GM23338 (cell line): Measurements from ENCODE around the gene ATF7IP. TPM values are rescaled to one million over a fixed set of nuclear protein-coding genes. Genes with fewer than 3 reads are reported as not detected.

Experiments
- ATAC-seq: fragments of 200-7000 bp; cut with Tn5 transposase; 3 replicates; pipeline ENCODE4 v1.9.1; 2020
- DNase-seq: peaks from one replicate; pipeline ENCODE4 v3.0.0-alpha.2; 2015; ENCODE audit warnings: low spot score
- H2AFZ ChIP-seq: fragments of 200-600 bp; sonication (generic); 2 replicates; pipeline ENCODE4 v1.8.0; 2016; ENCODE audit warnings: antibody characterized with exemption, mild to moderate bottlenecking, moderate library complexity
- H3F3A ChIP-seq: fragments of 200-600 bp; sonication (generic); replicated peaks from 2 replicates; pipeline ENCODE4 v1.8.0; 2017; ENCODE audit warnings: antibody characterized with exemption, mixed run types, low read depth
- H3K27ac ChIP-seq: fragments of 200-600 bp; sonication (generic); 2 replicates; pipeline ENCODE4 v1.6.1; 2016; ENCODE audit warnings: low read depth
- H3K27me3 ChIP-seq: fragments of 200-600 bp; sonication (generic); 2 replicates; pipeline ENCODE4 v1.8.0; 2016; ENCODE audit warnings: mild to moderate bottlenecking, mixed run types, moderate library complexity; ENCODE audit not compliant: insufficient read depth
- H3K36me3 ChIP-seq: fragments of 200-600 bp; sonication (generic); 2 replicates; pipeline ENCODE4 v1.8.0; 2016; ENCODE audit warnings: mild to moderate bottlenecking; ENCODE audit not compliant: insufficient read depth
- H3K4me1 ChIP-seq: fragments of 200-600 bp; sonication (generic); 2 replicates; pipeline ENCODE4 v1.8.0; 2016; ENCODE audit warnings: mild to moderate bottlenecking, moderate library complexity; ENCODE audit not compliant: insufficient read depth
- H3K4me2 ChIP-seq: fragments of 200-600 bp; sonication (generic); 2 replicates; pipeline ENCODE4 v1.7.1; 2017; ENCODE audit warnings: mixed run types
- H3K4me3 ChIP-seq: fragments of 200-600 bp; sonication (generic); 2 replicates; pipeline ENCODE4 v1.6.1; 2016; ENCODE audit warnings: mixed run types
- H3K79me2 ChIP-seq: fragments of 200-600 bp; sonication (generic); replicated peaks from 2 replicates; pipeline ENCODE4 v1.8.0; 2017; ENCODE audit warnings: mild to moderate bottlenecking; ENCODE audit not compliant: insufficient read depth
- H3K9me2 ChIP-seq: fragments of 200-600 bp; sonication (generic); 2 replicates; pipeline ENCODE4 v1.8.0; 2017; ENCODE audit not compliant: insufficient read depth
- H4K20me1 ChIP-seq: fragments of 200-600 bp; sonication (generic); replicated peaks from 2 replicates; pipeline ENCODE4 v1.8.0; 2017; ENCODE audit warnings: mild to moderate bottlenecking; ENCODE audit not compliant: insufficient read depth
- H3K27ac Mint-ChIP-seq: 2 replicates; pipeline ENCODE4 v1.8.0; 2020; ENCODE audit warnings: inconsistent platforms, mild to moderate bottlenecking, moderate library complexity, mixed read lengths
- H3K27me3 Mint-ChIP-seq: 3 replicates; pipeline ENCODE4 v1.8.0; 2022; ENCODE audit warnings: low read depth, mild to moderate bottlenecking, moderate library complexity, mixed read lengths, inconsistent platforms; ENCODE audit not compliant: insufficient read depth, poor library complexity
- H3K36me3 Mint-ChIP-seq: 3 replicates; pipeline ENCODE4 v1.8.0; 2021; ENCODE audit warnings: low read depth, mild to moderate bottlenecking, inconsistent platforms, moderate library complexity, mixed read lengths
- H3K4me1 Mint-ChIP-seq: 3 replicates; pipeline ENCODE4 v1.8.0; 2020; ENCODE audit warnings: mild to moderate bottlenecking, inconsistent platforms, mixed read lengths
- H3K4me3 Mint-ChIP-seq: 3 replicates; pipeline ENCODE4 v1.8.0; 2021; ENCODE audit warnings: moderate library complexity, mild to moderate bottlenecking, inconsistent platforms, mixed read lengths
- H3K9me3 Mint-ChIP-seq: 3 replicates; pipeline ENCODE4 v1.8.0; 2020; ENCODE audit warnings: moderate library complexity, mild to moderate bottlenecking, inconsistent platforms, mixed read lengths
- CREB1 ChIP-seq: fragments of 250-450 bp; sonication (Bioruptor Pico); IDR thresholded peaks from 2 replicates; pipeline ENCODE4 v1.5.0; 2020; ENCODE audit warnings: low read depth, mild to moderate bottlenecking, moderate library complexity
- CTCF ChIP-seq, 2 experiments: fragments of 200-600 bp in 1 of 2; sonication (generic) in 1 of 2; conservative IDR thresholded peaks; 2 replicates each; pipeline versions ENCODE4 v1.5.1 to v1.6.1; 2016 to 2017; ENCODE audit warnings: antibody characterized with exemption in 2 of 2, low read depth in 2 of 2, mild to moderate bottlenecking in 2 of 2, moderate library complexity in 1 of 2
- EZH2 ChIP-seq: fragments of 200-600 bp; sonication (generic); IDR thresholded peaks from one replicate; pipeline ENCODE4 v1.8.0; 2017; ENCODE audit warnings: antibody characterized with exemption, mild to moderate bottlenecking, low read depth; ENCODE audit not compliant: unreplicated experiment
- EZH2phosphoT487 ChIP-seq: fragments of 200-600 bp; sonication (generic); IDR thresholded peaks from one replicate; pipeline ENCODE4 v1.8.1; 2018; ENCODE audit warnings: antibody characterized with exemption; ENCODE audit not compliant: unreplicated experiment
- REST ChIP-seq: IDR thresholded peaks from one replicate; pipeline ENCODE4 v1.6.1; 2018; ENCODE audit warnings: antibody characterized with exemption; ENCODE audit not compliant: unreplicated experiment
- ZNF114 ChIP-seq: fragments of 250-450 bp; sonication (Bioruptor Pico); IDR thresholded peaks from 2 replicates; pipeline ENCODE4 v1.5.0; 2020; ENCODE audit warnings: mild to moderate bottlenecking, moderate library complexity
- ZNF331 ChIP-seq: fragments of 250-450 bp; sonication (Bioruptor Pico); IDR thresholded peaks from 2 replicates; pipeline ENCODE4 v1.5.0; 2020; ENCODE audit warnings: low read depth, mild to moderate bottlenecking, moderate library complexity
- polyA plus RNA-seq: library from polyadenylated mRNA; unstranded; fragments of >200 nt; fragmentation: Nextera tagmentation; extraction: Ambion mirVana; gene quantifications from 2 replicates; pipeline ENCODE4 v1.2.1, GENCODE V29; 2016
- total RNA-seq: library from RNA; depleted of rRNA; stranded (reverse); fragments of >200 nt; shearing (Covaris generic); gene quantifications from 2 replicates; pipeline ENCODE4 v1.2.3, GENCODE V29; 2014

The ATF7IP gene
- total and polyA plus RNA-seq, 2 experiments from 2014 or later: 76.4 to 118 TPM

GRCh38 chr12:14356147-14356546 is 9.3 kb upstream of the ATF7IP start (continued):
- TF ChIP-seq CTCF (conservative IDR thresholded peaks at IDR 0.05; ENCODE audit: low read depth in 2 of 2): no peak
- no peak for TF ChIP-seq REST
- TF ChIP-seq ZNF331 (CRISPR knock-in tag): no peak

- Histone ChIP-seq H3K27me3 (no peaks in the 10 kb centered on the region), H3K79me2 (no peaks in the 10 kb centered on the region), H3K4me1 (no peaks in the 10 kb centered on the region), H3K27ac (no peak overlapping the region), H3K36me3 (peaks cover 9% of the 10 kb centered on the region; the same call in 1 of the 2 replicates), H4K20me1 (no peaks in the 10 kb centered on the region), H3F3A (no peaks in the 10 kb centered on the region), H3K4me3 (no peak overlapping the region), H2AFZ (no peak overlapping the region), H3K9me2 (0 out of 2 replicates have a peak, but pooled peaks cover 10% of the 10 kb centered on the region), H3K4me2 (no peak overlapping the region)
- ATAC-seq (no peak), DNase-seq (no peak)
- Mint-ChIP-seq H3K36me3 (peaks cover 21% of the 10 kb centered on the region), H3K4me3 (no peak overlapping the region), H3K27me3 (peaks cover 5% of the 10 kb centered on the region), H3K27ac (no peak overlapping the region), H3K9me3 (peaks cover 40% of the 10 kb centered on the region), H3K4me1 (no peaks in the 10 kb centered on the region)
- TF ChIP-seq EZH2phosphoT487: no peak
- TF ChIP-seq ZNF331 (CRISPR knock-in tag): no peak
- no peak for TF ChIP-seq EZH2
- TF ChIP-seq ZNF114 (CRISPR knock-in tag): no peak
- TF ChIP-seq CREB1: no peak
- TF ChIP-seq CTCF (conservative IDR thresholded peaks at IDR 0.05; ENCODE audit: low read depth in 2 of 2): no peak
Measured at GRCh38 chr12:14357486-14357885, 8.0 kb upstream of the ATF7IP start.
